WTC11 (cell line): ENCODE results near the gene RAI1. TPM values are rescaled to one million over a fixed set of nuclear protein-coding genes. Genes with fewer than 3 reads are reported as not detected.

Experiments used
- ATAC-seq: fragments of 200-7000 bp; cut with Tn5 transposase; 2 replicates; pipeline ENCODE4 v1.10.0; 2021; ENCODE audit warnings: mild to moderate bottlenecking, moderate library complexity
- CTCF ChIA-PET: fragments of 300-600 bp; sonication (Branson Sonifier 250); formaldehyde crosslinking; loops from one replicate; lab custom pipeline; 2021; ENCODE audit warnings: antibody characterized with exemption; lab: Charles Lee
- POLR2A ChIA-PET: fragments of 350-600 bp; sonication (Branson Sonifier 250); formaldehyde crosslinking; loops from one replicate; lab custom pipeline; 2021; ENCODE audit warnings: antibody characterized with exemption; lab: Charles Lee
- DNase-seq: peaks from one replicate; pipeline ENCODE4 v3.0.0; 2021; ENCODE audit warnings: low spot score
- H3K27ac Mint-ChIP-seq: 2 replicates; pipeline ENCODE4 v1.8.0; 2021; ENCODE audit warnings: mixed read lengths
- H3K27me3 Mint-ChIP-seq: 2 replicates; pipeline ENCODE4 v1.8.0; 2021; ENCODE audit warnings: low read depth, mild to moderate bottlenecking, moderate library complexity, mixed read lengths
- H3K36me3 Mint-ChIP-seq: 2 replicates; pipeline ENCODE4 v1.8.0; 2021; ENCODE audit warnings: mixed read lengths
- H3K4me1 Mint-ChIP-seq: 2 replicates; pipeline ENCODE4 v1.8.0; 2022; ENCODE audit warnings: mixed read lengths
- H3K4me3 Mint-ChIP-seq: 2 replicates; pipeline ENCODE4 v1.8.0; 2021; ENCODE audit warnings: mild to moderate bottlenecking, moderate library complexity, mixed read lengths
- H3K9me3 Mint-ChIP-seq: 2 replicates; pipeline ENCODE4 v1.8.0; 2021; ENCODE audit warnings: mixed read lengths
- ESRRA ChIP-seq: sonication (generic); formaldehyde crosslinking; IDR thresholded peaks from 2 replicates; pipeline ENCODE4 v1.8.1; 2022; ENCODE audit warnings: mild to moderate bottlenecking, missing genetic modification reagents, borderline replicate concordance
- GABPB1 ChIP-seq: sonication (generic); formaldehyde crosslinking; IDR thresholded peaks from 2 replicates; pipeline ENCODE4 v1.8.1; 2023; ENCODE audit warnings: mild to moderate bottlenecking, missing genetic modification reagents
- GRHL2 ChIP-seq: fragments of 250-450 bp; sonication (Bioruptor Pico); IDR thresholded peaks from 2 replicates; pipeline ENCODE4 v1.8.0; 2022; ENCODE audit warnings: mild to moderate bottlenecking, moderate library complexity; ENCODE audit not compliant: insufficient replicate concordance, severe bottlenecking
- IRF1 ChIP-seq: sonication (generic); formaldehyde crosslinking; IDR thresholded peaks from 2 replicates; pipeline ENCODE4 v1.8.0; 2023; ENCODE audit warnings: missing genetic modification reagents
- NFE2L1 ChIP-seq: sonication (generic); formaldehyde crosslinking; IDR thresholded peaks from 2 replicates; pipeline ENCODE4 v1.8.1; 2023; ENCODE audit warnings: missing genetic modification reagents
- NFYB ChIP-seq: sonication (generic); formaldehyde crosslinking; conservative IDR thresholded peaks from 2 replicates; pipeline ENCODE4 v1.8.0; 2022; ENCODE audit warnings: low read depth, missing genetic modification reagents
- PRRX2 ChIP-seq: fragments of 250-450 bp; sonication (Bioruptor Pico); IDR thresholded peaks from 2 replicates; pipeline ENCODE4 v1.8.0; 2021; ENCODE audit warnings: mild to moderate bottlenecking
- ZNF232 ChIP-seq: sonication (generic); formaldehyde crosslinking; IDR thresholded peaks from 2 replicates; pipeline ENCODE4 v1.8.0; 2022; ENCODE audit warnings: mild to moderate bottlenecking, missing genetic modification reagents
- ZNF425 ChIP-seq: fragments of 250-450 bp; sonication (Bioruptor Pico); conservative IDR thresholded peaks from 2 replicates; pipeline ENCODE4 v1.9.0; 2021; ENCODE audit warnings: mild to moderate bottlenecking
- total RNA-seq: library from RNA; stranded (reverse); gene quantifications from 3 replicates; pipeline ENCODE4 v1.2.3, GENCODE V29; 2021
- TF ChIP-seq, protein P1 (sequence below): fragments of 250-450 bp; sonication (Bioruptor Pico); IDR thresholded peaks from 2 replicates; pipeline ENCODE4 v1.9.0; 2021; ENCODE audit warnings: mild to moderate bottlenecking
- TF ChIP-seq, protein P2 (sequence below): fragments of 250-450 bp; sonication (Bioruptor Pico); IDR thresholded peaks from 2 replicates; pipeline ENCODE4 v2.1.2; 2022; ENCODE audit warnings: mild to moderate bottlenecking, moderate library complexity
- TF ChIP-seq, protein P3 (sequence below): fragments of 250-450 bp; sonication (Bioruptor Pico); IDR thresholded peaks from 2 replicates; pipeline ENCODE4 v1.8.0; 2021; ENCODE audit warnings: mild to moderate bottlenecking

The RAI1 gene
- total RNA-seq, 1 experiment from 2014 or later: 12.7 TPM

DNA sequence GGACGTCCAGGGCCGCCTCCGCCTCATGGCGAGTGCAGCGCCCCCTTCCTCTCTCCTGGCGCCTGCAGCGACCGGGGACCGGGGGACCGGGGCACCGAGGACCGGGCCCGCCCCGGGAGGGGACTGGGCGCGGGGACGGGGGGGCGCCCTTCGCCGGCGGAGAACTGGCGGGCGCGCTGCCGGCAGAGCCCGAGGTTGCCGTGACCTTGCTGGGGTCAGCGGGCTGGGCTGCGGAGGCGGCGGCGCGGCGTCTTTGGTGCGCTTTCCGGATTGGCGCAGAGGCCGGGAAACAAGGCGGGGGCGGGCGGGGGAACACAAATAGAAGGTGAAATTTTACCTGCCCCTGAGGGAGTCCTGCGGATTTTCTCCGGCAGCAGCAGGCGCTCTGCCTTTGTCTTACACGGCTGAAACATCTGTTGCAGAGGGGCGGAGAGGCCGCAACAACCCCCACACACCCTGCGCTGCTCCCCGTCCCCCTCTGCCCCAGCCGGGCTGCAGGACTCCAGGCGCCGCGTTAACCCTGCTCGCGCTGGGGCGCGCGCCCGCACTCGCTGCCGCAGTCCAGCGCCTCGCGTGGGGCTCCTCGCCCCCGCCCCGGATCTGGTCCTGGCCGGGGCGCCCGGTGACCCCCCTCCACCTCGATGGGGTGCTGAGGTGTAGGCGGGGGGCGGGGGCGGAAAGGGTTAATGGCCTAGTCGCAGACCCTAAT, 102.0 kb downstream of the RAI1 start (continued):
- no peak for TF ChIP-seq ZNF425 (CRISPR knock-in tag)
- TF ChIP-seq ESRRA: 0 out of 2 replicates have a peak, but pooled peaks have one; percentile 25
- TF ChIP-seq IRF1 (CRISPR knock-in tag): 0 out of 2 replicates have a peak, but pooled peaks have one; percentile 12
- TF ChIP-seq, protein P1, sequence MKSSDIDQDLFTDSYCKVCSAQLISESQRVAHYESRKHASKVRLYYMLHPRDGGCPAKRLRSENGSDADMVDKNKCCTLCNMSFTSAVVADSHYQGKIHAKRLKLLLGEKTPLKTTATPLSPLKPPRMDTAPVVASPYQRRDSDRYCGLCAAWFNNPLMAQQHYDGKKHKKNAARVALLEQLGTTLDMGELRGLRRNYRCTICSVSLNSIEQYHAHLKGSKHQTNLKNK (CRISPR knock-in tag): no peak
- no peak for TF ChIP-seq GRHL2
- TF ChIP-seq NFYB (CRISPR knock-in tag): peak; percentile 30; the same call in 1 of the 2 replicates
- TF ChIP-seq, all 79 proteins: peak for 9

GRCh38 chr17:17783825-17784656, 102.8 kb downstream of the RAI1 start:
- Mint-ChIP-seq H3K36me3 (no peaks in the 10 kb centered on the region), H3K4me3 (peak overlapping the region; percentile 78), H3K27ac (peak overlapping the region; percentile 81; the same call in 1 of the 2 replicates), H3K4me1 (peaks cover 45% of the 10 kb centered on the region), H3K9me3 (no peaks in the 10 kb centered on the region), H3K27me3 (peaks cover 27% of the 10 kb centered on the region)
- POLR2A ChIA-PET: interaction anchor here (1.2 kb wide), 1 partner anchor 52 kb away, joined by 3 read pairs; no protein-coding TSS in a partner anchor
- ATAC-seq (peak; percentile 7; the same call in 1 of the 2 replicates), DNase-seq (peak; percentile 55)
- CTCF ChIA-PET: interaction anchor here (0.6 to 3.1 kb wide), 17 partner anchors 8 to 287 kb away, joined by 3 to 12 read pairs (median 6); partner anchors contain the start of genes RASD1 and SREBF1
- TF ChIP-seq NFE2L1 (CRISPR knock-in tag) (no peak), ZNF232 (CRISPR knock-in tag) (no peak)
- TF ChIP-seq, protein P2, sequence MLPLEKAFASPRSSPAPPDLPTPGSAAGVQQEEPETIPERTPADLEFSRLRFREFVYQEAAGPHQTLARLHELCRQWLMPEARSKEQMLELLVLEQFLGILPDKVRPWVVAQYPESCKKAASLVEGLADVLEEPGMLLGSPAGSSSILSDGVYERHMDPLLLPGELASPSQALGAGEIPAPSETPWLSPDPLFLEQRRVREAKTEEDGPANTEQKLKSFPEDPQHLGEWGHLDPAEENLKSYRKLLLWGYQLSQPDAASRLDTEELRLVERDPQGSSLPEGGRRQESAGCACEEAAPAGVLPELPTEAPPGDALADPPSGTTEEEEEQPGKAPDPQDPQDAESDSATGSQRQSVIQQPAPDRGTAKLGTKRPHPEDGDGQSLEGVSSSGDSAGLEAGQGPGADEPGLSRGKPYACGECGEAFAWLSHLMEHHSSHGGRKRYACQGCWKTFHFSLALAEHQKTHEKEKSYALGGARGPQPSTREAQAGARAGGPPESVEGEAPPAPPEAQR (CRISPR knock-in tag): no peak
- TF ChIP-seq, protein P3, sequence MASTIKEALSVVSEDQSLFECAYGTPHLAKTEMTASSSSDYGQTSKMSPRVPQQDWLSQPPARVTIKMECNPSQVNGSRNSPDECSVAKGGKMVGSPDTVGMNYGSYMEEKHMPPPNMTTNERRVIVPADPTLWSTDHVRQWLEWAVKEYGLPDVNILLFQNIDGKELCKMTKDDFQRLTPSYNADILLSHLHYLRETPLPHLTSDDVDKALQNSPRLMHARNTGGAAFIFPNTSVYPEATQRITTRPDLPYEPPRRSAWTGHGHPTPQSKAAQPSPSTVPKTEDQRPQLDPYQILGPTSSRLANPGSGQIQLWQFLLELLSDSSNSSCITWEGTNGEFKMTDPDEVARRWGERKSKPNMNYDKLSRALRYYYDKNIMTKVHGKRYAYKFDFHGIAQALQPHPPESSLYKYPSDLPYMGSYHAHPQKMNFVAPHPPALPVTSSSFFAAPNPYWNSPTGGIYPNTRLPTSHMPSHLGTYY (CRISPR knock-in tag): no peak

- TF ChIP-seq PRRX2: no peak
- no peak for TF ChIP-seq GABPB1 (CRISPR knock-in tag)
- peak; percentile 18; the same call in 1 of the 2 replicates for TF ChIP-seq NFYB (CRISPR knock-in tag)
- H3K4me3 Mint-ChIP-seq: peak overlapping the region; percentile 78
- H3K36me3 Mint-ChIP-seq: no peaks in the 10 kb centered on the region
- peaks cover 27% of the 10 kb centered on the region for H3K27me3 Mint-ChIP-seq
- DNase-seq (no peak), ATAC-seq (0 out of 2 replicates have a peak, but pooled peaks have one; percentile 0)
- H3K4me1 Mint-ChIP-seq: peaks cover 50% of the 10 kb centered on the region
- peak overlapping the region; percentile 41; the same call in 1 of the 2 replicates for H3K27ac Mint-ChIP-seq
- H3K9me3 Mint-ChIP-seq: no peaks in the 10 kb centered on the region
- POLR2A ChIA-PET: interaction anchor here (1.2 kb wide), 1 partner anchor 51 kb away, joined by 3 read pairs; no protein-coding TSS in a partner anchor
- CTCF ChIA-PET: interaction anchor here (0.6 to 3.1 kb wide), 20 partner anchors 8 to 288 kb away, joined by 3 to 12 read pairs (median 6); partner anchors contain the start of genes RASD1 and SREBF1
These were observed 103.5 kb downstream of the RAI1 start for GRCh38 chr17:17784657-17785267.
